ENCODE results near the gene TRPM6. TPM values are rescaled to one million over a fixed set of nuclear protein-coding genes. Genes with fewer than 3 reads are reported as not detected.

Gene TRPM6
- total RNA-seq, 1 experiment from 2014 or later: 1.4 TPM

- DNase-seq (ENCODE audit: extremely low read depth, low read depth): peak; percentile 58
Measured at GRCh38 chr9:74777136-74777879, 110.4 kb downstream of the TRPM6 start.

GRCh38 chr9:74775396-74775795 lies 112.3 kb downstream of the TRPM6 start:
- no peak for DNase-seq (ENCODE audit: extremely low read depth, low read depth)

GRCh38 chr9:74773886-74774479 lies 113.7 kb downstream of the TRPM6 start:
- DNase-seq (ENCODE audit: extremely low read depth, low read depth): peak; percentile 74

- DNase-seq (ENCODE audit: extremely low read depth, low read depth): no peak
Measured at GRCh38 chr9:74772121-74772520, 115.6 kb downstream of the TRPM6 start.

GRCh38 chr9:74771672-74772071 lies 116.0 kb downstream of the TRPM6 start:
- no peak for DNase-seq (ENCODE audit: extremely low read depth, low read depth)

- no peak for DNase-seq (ENCODE audit: extremely low read depth, low read depth)
Measured at GRCh38 chr9:74771262-74771585, 116.5 kb downstream of the TRPM6 start.

- DNase-seq (ENCODE audit: extremely low read depth, low read depth): peak; percentile 67
Measured at GRCh38 chr9:74770508-74771261, 117.0 kb downstream of the TRPM6 start.

- DNase-seq (ENCODE audit: extremely low read depth, low read depth): no peak
Measured at GRCh38 chr9:74765481-74765971, 122.2 kb downstream of the TRPM6 start.

- no peak for DNase-seq (ENCODE audit: extremely low read depth, low read depth)
Measured at GRCh38 chr9:74762950-74763349, 124.8 kb downstream of the TRPM6 start.

GRCh38 chr9:74760031-74760700 lies 127.6 kb downstream of the TRPM6 start:
- DNase-seq (ENCODE audit: extremely low read depth, low read depth): peak; percentile 80

GRCh38 chr9:74755999-74756398 lies 131.7 kb downstream of the TRPM6 start:
- DNase-seq (ENCODE audit: extremely low read depth, low read depth): no peak

- DNase-seq (ENCODE audit: extremely low read depth, low read depth): no peak
Measured at GRCh38 chr9:74755355-74755754, 132.4 kb downstream of the TRPM6 start.

- no peak for DNase-seq (ENCODE audit: extremely low read depth, low read depth)
Measured at GRCh38 chr9:74753650-74754049, 134.1 kb downstream of the TRPM6 start.

- no peak for DNase-seq (ENCODE audit: extremely low read depth, low read depth)
Measured at GRCh38 chr9:74748966-74749365, 138.8 kb downstream of the TRPM6 start.

GRCh38 chr9:74742792-74743730 lies 144.7 kb downstream of the TRPM6 start:
- DNase-seq (ENCODE audit: extremely low read depth, low read depth): peak; percentile 33

GRCh38 chr9:74742191-74742790 lies 145.4 kb downstream of the TRPM6 start:
- no peak for DNase-seq (ENCODE audit: extremely low read depth, low read depth)

GRCh38 chr9:74736646-74737045 lies 151.1 kb downstream of the TRPM6 start:
- no peak for DNase-seq (ENCODE audit: extremely low read depth, low read depth)

- DNase-seq (ENCODE audit: extremely low read depth, low read depth): no peak
Measured at GRCh38 chr9:74735761-74736160, 152.0 kb downstream of the TRPM6 start.

GRCh38 chr9:74729136-74729695 lies 158.5 kb downstream of the TRPM6 start:
- no peak for DNase-seq (ENCODE audit: extremely low read depth, low read depth)
